ENCODE measurements around the gene RFX1.
"Not testable (repeated sequence)": the region's sequence is repeated elsewhere in the genome, so short reads cannot be mapped to it uniquely, and the experiment has no call there.

RFX1 gene

GRCh38 chr19:14023404-14024235 is 17.5 kb upstream of the RFX1 start:
- Histone ChIP-seq H3K4me1 (ENCODE audit: low read length) (peaks cover 10% of the 10 kb centered on the region), H3K9me3 (ENCODE audit: insufficient read depth, low read length) (no peaks in the 10 kb centered on the region), H2AFZ (ENCODE audit: low read depth, low read length) (no peak overlapping the region), H3K36me3 (replicated peaks; ENCODE audit: low read depth, low read length) (no peaks in the 10 kb centered on the region), H3K79me2 (ENCODE audit: low read length) (no peaks in the 10 kb centered on the region), H3K27ac (ENCODE audit: low read length) (no peak overlapping the region), H3K4me2 (ENCODE audit: low read length) (no peak overlapping the region), H3K27me3 (ENCODE audit: low read depth, low read length) (peaks cover 11% of the 10 kb centered on the region), H4K20me1 (ENCODE audit: insufficient read depth, low read length) (no peaks in the 10 kb centered on the region), H3K9ac (ENCODE audit: low read length) (no peak overlapping the region), H3K4me3 (ENCODE audit: low read length) (no peak overlapping the region)
- TF ChIP-seq EZH2phosphoT487 (IDR thresholded peaks at IDR 0.05; ENCODE audit: low read depth) (no peak), CTCF (IDR thresholded peaks at IDR 0.05; ENCODE audit: low read depth, low read length) (peak; percentile 11; the same call in 1 of the 2 replicates)

GRCh38 chr19:14022469-14022868 is 16.3 kb upstream of the RFX1 start:
- H2AFZ ChIP-seq (ENCODE audit: low read depth, low read length), result no peak overlapping the region

GRCh38 chr19:14021474-14021873 is 15.4 kb upstream of the RFX1 start:
- Histone ChIP-seq H3K9ac (ENCODE audit: low read length) (no peak overlapping the region), H4K20me1 (ENCODE audit: insufficient read depth, low read length) (no peaks in the 10 kb centered on the region), H2AFZ (ENCODE audit: low read depth, low read length) (no peak overlapping the region), H3K4me1 (ENCODE audit: low read length) (peaks cover 18% of the 10 kb centered on the region), H3K27ac (ENCODE audit: low read length) (no peak overlapping the region), H3K9me3 (ENCODE audit: insufficient read depth, low read length) (no peaks in the 10 kb centered on the region), H3K27me3 (ENCODE audit: low read depth, low read length) (no peaks in the 10 kb centered on the region), H3K4me3 (ENCODE audit: low read length) (no peak overlapping the region), H3K79me2 (ENCODE audit: low read length) (no peaks in the 10 kb centered on the region), H3K4me2 (ENCODE audit: low read length) (no peak overlapping the region), H3K36me3 (replicated peaks; ENCODE audit: low read depth, low read length) (no peaks in the 10 kb centered on the region)
- TF ChIP-seq EZH2phosphoT487 (IDR thresholded peaks at IDR 0.05; ENCODE audit: low read depth) (no peak), CTCF (IDR thresholded peaks at IDR 0.05; ENCODE audit: low read depth, low read length) (no peak)

More at GRCh38 chr19:14022469-14022868, 16.3 kb upstream of the RFX1 start:
- H3K4me2 ChIP-seq (ENCODE audit: low read length), result no peak overlapping the region
- no peaks in the 10 kb centered on the region for H3K9me3 ChIP-seq (ENCODE audit: insufficient read depth, low read length)
- H3K9ac ChIP-seq (ENCODE audit: low read length), result no peak overlapping the region
- H3K36me3 ChIP-seq (replicated peaks; ENCODE audit: low read depth, low read length), result no peaks in the 10 kb centered on the region
- H4K20me1 ChIP-seq (ENCODE audit: insufficient read depth, low read length), result no peaks in the 10 kb centered on the region
- no peak overlapping the region for H3K27ac ChIP-seq (ENCODE audit: low read length)
- TF ChIP-seq CTCF (IDR thresholded peaks at IDR 0.05; ENCODE audit: low read depth, low read length), result no peak
- no peak for TF ChIP-seq EZH2phosphoT487 (IDR thresholded peaks at IDR 0.05; ENCODE audit: low read depth)
- no peaks in the 10 kb centered on the region for H3K79me2 ChIP-seq (ENCODE audit: low read length)
- H3K4me3 ChIP-seq (ENCODE audit: low read length), result no peak overlapping the region
- H3K27me3 ChIP-seq (ENCODE audit: low read depth, low read length), result no peaks in the 10 kb centered on the region
- peaks cover 18% of the 10 kb centered on the region for H3K4me1 ChIP-seq (ENCODE audit: low read length)

- not testable (repeated sequence) for H3K9me3 ChIP-seq (ENCODE audit: insufficient read depth, low read length); H3K27ac ChIP-seq (ENCODE audit: low read length); H2AFZ ChIP-seq (ENCODE audit: low read depth, low read length); H4K20me1 ChIP-seq (ENCODE audit: insufficient read depth, low read length); H3K79me2 ChIP-seq (ENCODE audit: low read length); H3K4me3 ChIP-seq (ENCODE audit: low read length); H3K9ac ChIP-seq (ENCODE audit: low read length); H3K4me2 ChIP-seq (ENCODE audit: low read length); H3K36me3 ChIP-seq (replicated peaks; ENCODE audit: low read depth, low read length); H3K27me3 ChIP-seq (ENCODE audit: low read depth, low read length)
- peaks cover 28% of the 10 kb centered on the region for H3K4me1 ChIP-seq (ENCODE audit: low read length)
Observed at GRCh38 chr19:14019739-14020138, 13.6 kb upstream of the RFX1 start.

Measured in OCI-LY3 (cell line).